ENCODE data around the gene SLC49A3. TPM values are rescaled to one million over a fixed set of nuclear protein-coding genes. Genes with fewer than 3 reads are reported as not detected.

The SLC49A3 gene
- total and polyA plus RNA-seq, 10 of the 15 experiments (the other 5 are each of a cell fraction or from before 2014, with no cell fraction given) = 0.09 to 0.85 (median 0.18) TPM; not detected in 4

DNA sequence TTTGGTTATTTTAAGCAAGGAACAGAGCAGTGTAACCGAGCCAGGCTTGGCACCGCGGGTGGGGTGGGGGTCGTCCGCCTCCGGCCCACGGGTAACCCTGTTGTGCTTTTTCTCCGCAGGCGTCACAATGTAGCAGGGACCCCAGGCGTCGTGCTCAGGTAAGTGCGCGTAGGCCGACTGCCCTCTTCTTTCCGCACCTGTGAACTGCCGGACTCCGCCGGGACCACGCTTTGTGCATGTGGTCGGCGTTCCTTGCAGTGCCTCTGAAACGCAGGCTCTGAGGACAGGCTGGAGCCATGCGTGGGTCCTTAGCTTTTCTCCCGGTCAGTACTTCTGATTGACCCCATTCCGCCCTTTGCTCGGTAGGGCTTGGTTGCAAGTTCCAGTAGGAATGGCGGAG lies 41.6 kb upstream of the SLC49A3 start:
- CTCF ChIA-PET = no interaction called here
- Histone ChIP-seq H2AFZ (ENCODE audit: control insufficient read depth, low read depth, low read length) (no peak overlapping the region), H3K4me3 (no peak overlapping the region), H3K9me3 (replicated peaks; ENCODE audit: control insufficient read depth, insufficient read depth, low read length) (no peaks in the 10 kb centered on the region; the same call in 2 of the 3 replicates), H3K79me2 (ENCODE audit: control insufficient read depth, insufficient read depth, low read length) (no peaks in the 10 kb centered on the region), H3K4me1 (ENCODE audit: control insufficient read depth, insufficient read depth, low read length) (no peaks in the 10 kb centered on the region), H4K20me1 (ENCODE audit: control insufficient read depth, insufficient read depth) (no peaks in the 10 kb centered on the region), H3K27me3 (replicated peaks in 1 of 2; ENCODE audit: control insufficient read depth in 2 of 2, insufficient read depth in 2 of 2, low read length in 1 of 2) (no peaks in the 10 kb centered on the region), H3K36me3 (ENCODE audit: control insufficient read depth in 2 of 2, insufficient read depth in 2 of 2, low read length in 1 of 2) (peaks cover 16 to 32% of the 10 kb centered on the region in 2 experiments; a peak in 3 of 4 replicates), H3K9ac (ENCODE audit: control insufficient read depth, insufficient read depth, low read length) (no peak overlapping the region), H3K4me2 (ENCODE audit: control insufficient read depth, insufficient read depth) (no peak overlapping the region), H3K27ac (ENCODE audit: control insufficient read depth, insufficient read depth) (no peak overlapping the region)
- RAD21 ChIA-PET (ENCODE audit: unreplicated experiment) = no interaction called here
- no peak for DNase-seq (ENCODE audit: low read depth, low spot score)
- intact Hi-C loops (cut with micrococcal nuclease; ENCODE audit: unreplicated experiment) (no loop called here), in situ Hi-C loops (cut with MboI) (no loop called here)
- WGBS (ENCODE audit: insufficient coverage, insufficient replicate concordance, low lambda C conversion rate, missing lambda C conversion rate) = 98% methylated on average over 27 of the region's 27 CpGs
- no peak for ATAC-seq
- SMC1A ChIA-PET (ENCODE audit: uncharacterized antibody, unreplicated experiment) = no interaction called here
- POLR2A ChIA-PET = no interaction called here
- TF ChIP-seq TCF3 (IDR thresholded peaks at IDR 0.05; ENCODE audit: borderline replicate concordance, insufficient read depth, low read depth, low read length) (no peak), ZZZ3 (IDR thresholded peaks at IDR 0.05; ENCODE audit: control insufficient read depth, insufficient read length, low read depth) (no peak), NR2C1 (IDR thresholded peaks at IDR 0.05) (no peak), ZNF24 (IDR thresholded peaks at IDR 0.05) (no peak), ZNF622 (IDR thresholded peaks at IDR 0.05) (no peak), GATAD2B (conservative IDR thresholded peaks at IDR 0.05; ENCODE audit: low read depth) (no peak), NFYA (IDR thresholded peaks at IDR 0.05; ENCODE audit: borderline replicate concordance, low read depth, low read length) (no peak), BRCA1 (IDR thresholded peaks at IDR 0.05; ENCODE audit: low read depth, low read length) (no peak), RBBP5 (conservative IDR thresholded peaks at IDR 0.05) (no peak)
- BruUV-seq (replicated peaks) = no TSS peak
- FAIRE-seq = no peak

All from GM12878 (cell line).